Left kidney (tissue), 2 donors: Measurements from ENCODE around the gene SIGLEC10. TPM values are rescaled to one million over a fixed set of nuclear protein-coding genes. Genes with fewer than 3 reads are reported as not detected.
A peak's percentile ranks its signal among the peaks of the same experiment; 100 is the strongest.
"Not testable (repeated sequence)": the region's sequence is repeated elsewhere in the genome, so short reads cannot be mapped to it uniquely, and the experiment has no call there.

Experiments
- DNase-seq: peaks from one replicate; pipeline ENCODE4 v3.0.0-alpha.2; 2013
- polyA plus RNA-seq: library from polyadenylated mRNA; unstranded; fragments of 120-200 nt; gene quantifications from one replicate; pipeline ENCODE4 v1.2.1, GENCODE V29; 2013; ENCODE audit not compliant: insufficient read length

SIGLEC10 gene
- polyA plus RNA-seq, 1 donor, result 1.6 TPM

DNA sequence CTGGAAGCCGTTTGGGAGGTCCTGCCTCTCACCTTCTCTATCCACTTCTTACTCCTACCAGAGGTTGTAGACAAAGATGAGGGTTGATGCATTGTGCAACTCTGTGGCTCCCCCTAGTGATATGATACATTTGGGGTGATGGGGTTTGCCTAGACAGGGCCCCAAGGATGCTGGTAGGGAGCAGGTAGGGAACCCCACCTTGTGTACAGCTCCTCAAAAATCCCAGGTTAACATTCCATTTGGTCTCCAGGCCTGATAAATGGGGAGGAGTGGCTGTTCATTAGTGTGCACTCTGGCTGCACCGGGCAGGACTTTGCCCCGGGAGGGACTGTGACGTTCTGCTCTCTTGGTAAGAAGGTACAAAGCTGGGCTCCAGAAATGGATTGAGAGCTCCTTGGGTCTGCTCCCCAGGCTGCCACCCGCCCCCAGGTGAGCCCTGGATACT, 21.6 kb upstream of the SIGLEC10 start:
- DNase-seq, result no peak

DNA sequence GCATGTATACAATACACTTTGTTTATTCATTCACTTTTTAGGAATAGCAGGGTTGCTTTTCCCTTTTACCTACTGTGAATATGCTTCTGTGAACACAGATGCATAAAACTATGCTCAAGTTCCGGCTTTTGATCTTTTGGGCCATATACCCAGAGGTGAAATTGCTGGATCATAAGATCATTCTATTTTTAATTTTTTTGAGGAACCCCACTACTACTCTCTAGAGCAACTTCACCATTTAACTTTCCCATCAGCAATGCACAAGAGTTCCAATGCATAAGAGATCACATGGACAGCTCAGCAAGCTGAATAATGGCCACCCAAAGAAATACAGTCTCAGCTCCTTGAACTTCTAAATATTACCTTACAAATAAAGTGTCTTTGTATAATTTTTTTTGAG, 17.0 kb upstream of the SIGLEC10 start:
- no peak for DNase-seq

- no peak for DNase-seq
These were observed 15.6 kb upstream of the SIGLEC10 start for GRCh38 chr19:51433043-51433442.

DNA sequence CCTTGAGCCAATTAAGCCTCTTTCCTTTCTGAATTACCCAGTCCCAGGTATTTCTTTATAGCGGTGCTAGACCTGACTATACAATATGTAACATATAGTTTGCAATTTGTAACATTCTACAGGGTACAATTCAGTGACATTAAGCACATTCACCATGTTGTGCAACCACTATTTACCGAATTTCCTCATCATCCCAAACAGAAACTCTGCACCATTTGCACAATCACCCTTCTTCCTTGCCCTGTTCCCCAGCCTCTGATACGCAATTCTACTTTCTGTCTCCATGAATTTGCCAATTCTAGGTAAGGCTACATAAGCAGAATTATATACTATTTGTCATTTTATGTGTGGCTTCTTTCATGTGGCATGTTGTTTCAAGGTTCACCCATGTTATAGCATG, 13.7 kb upstream of the SIGLEC10 start:
- no peak for DNase-seq

DNA sequence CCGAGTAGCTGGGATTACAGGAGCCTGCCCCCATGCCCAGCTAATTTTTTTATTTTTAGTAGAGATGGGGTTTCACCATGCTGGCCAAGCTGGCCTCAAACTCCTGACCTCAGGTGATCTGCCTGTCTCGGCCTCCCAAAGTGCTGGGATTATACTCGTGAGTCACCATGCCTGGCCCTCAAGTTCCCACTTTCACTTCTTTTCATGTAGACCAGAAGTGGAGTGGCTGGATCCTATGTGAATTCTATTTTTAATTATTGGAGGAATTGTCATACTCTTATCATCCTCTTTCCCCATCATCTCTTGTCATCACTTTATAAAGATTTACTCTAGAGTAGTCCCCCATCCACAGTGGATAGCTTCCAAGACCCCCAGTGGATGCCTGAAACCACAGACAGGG, 12.8 kb upstream of the SIGLEC10 start:
- no peak for DNase-seq

- no peak for DNase-seq
These were observed 9.8 kb upstream of the SIGLEC10 start for GRCh38 chr19:51427201-51427600.

GRCh38 chr19:51422053-51422448, 4.6 kb upstream of the SIGLEC10 start:
- peak; percentile 84 for DNase-seq

- no peak for DNase-seq
These were observed 4.0 kb upstream of the SIGLEC10 start for GRCh38 chr19:51421229-51422052.

GRCh38 chr19:51420511-51420910, 3.1 kb upstream of the SIGLEC10 start:
- not testable (repeated sequence) for DNase-seq

DNA sequence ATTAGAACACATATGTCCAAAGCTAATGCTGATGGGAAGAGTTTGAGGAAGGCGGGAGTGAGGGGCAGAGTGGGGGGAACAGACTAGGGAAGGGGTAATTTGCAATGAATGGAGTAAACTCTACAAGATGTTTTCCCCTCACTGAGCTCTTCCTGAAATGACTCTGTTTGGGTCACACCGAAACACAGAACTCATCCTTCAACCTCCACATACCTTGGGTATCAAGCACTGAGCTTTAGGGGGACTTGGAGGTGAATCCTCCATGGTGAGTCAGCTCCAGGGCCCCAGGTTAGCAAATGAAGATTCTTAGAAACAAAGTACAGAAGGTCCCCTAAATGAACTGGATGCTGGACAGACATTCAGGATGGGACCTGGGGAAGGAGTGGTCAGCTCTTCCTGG, 1.3 kb upstream of the SIGLEC10 start:
- no peak for DNase-seq

DNA sequence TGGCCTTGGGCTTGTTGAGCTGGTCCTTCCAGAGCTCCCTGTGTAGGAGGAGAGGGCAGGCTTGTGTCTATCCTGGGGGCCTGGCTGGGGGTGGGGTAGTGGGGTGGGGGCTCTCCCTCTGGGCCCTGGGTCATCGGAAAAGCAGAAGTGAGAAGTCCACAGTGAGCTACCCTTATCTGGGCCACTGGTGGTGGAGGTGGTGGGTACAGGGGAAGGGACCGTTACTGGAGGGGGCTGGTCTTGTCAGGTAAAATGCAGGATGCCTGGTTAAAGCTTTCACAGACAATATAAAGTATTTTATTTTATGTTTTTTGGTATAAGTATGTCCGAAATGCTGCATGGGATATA, 342 bp upstream of the SIGLEC10 start:
- DNase-seq, result no peak

- not testable (repeated sequence) for DNase-seq
These were observed 1.0 kb downstream of the SIGLEC10 start for GRCh38 chr19:51416422-51416821.

DNA sequence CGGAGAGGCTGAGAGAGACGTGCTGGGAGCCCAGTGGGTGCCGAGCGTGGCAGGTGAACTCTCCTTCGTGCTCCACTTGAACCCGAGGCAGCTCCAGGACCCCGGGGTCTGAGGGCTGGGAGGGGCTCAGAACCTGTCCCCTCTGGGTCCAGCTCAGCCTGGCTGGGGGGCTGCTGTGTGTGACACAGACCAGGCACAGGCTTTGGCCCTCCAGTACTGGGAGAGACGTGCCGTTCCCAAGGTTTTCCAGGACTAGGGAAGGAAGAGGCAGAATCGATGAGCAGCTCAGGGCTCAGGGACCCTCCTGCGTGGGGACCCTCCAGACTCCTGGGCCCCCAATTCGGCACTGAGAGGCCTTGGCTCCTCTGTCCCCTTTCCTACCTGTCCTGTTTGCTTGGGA, 2.3 kb downstream of the SIGLEC10 start:
- DNase-seq, result no peak

DNA sequence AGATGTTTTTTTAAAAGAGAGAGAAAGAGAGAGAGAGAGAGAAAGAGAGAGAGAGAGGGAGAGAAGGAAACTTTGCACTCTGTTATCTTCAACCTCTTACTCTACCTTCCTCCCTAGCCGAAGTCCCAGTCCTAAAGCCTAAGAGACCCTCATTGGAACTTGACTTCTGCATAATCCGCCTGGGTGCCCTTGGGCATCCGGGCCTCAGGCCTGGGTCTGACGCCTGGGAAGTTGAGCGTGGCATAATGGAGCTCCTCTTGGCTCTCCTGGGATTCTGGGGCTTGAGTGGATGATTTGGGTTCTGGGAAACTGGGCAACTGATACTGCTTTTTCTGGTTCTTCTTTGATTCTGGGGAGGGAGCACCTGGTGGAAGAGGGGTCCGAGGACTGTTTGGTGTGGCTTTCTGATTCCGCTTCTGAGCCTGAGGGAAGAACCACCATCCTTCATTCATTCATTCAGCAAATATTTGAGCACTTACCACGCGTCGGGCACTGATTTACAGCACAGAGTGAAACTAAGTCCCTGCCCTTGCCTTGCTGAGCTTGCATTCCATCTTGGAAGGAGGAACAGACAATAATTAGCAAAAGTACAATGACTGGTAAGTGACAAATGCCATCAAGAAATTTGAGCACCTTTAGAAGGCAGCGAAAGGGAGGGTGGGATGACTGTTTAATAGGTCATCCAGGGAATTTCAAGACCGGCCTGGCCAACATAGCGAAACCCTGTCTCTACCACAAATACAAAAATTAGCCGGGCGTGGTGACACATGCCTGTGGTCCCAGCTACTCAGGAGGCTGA, 6.3 kb downstream of the SIGLEC10 start:
- DNase-seq, result no peak

DNA sequence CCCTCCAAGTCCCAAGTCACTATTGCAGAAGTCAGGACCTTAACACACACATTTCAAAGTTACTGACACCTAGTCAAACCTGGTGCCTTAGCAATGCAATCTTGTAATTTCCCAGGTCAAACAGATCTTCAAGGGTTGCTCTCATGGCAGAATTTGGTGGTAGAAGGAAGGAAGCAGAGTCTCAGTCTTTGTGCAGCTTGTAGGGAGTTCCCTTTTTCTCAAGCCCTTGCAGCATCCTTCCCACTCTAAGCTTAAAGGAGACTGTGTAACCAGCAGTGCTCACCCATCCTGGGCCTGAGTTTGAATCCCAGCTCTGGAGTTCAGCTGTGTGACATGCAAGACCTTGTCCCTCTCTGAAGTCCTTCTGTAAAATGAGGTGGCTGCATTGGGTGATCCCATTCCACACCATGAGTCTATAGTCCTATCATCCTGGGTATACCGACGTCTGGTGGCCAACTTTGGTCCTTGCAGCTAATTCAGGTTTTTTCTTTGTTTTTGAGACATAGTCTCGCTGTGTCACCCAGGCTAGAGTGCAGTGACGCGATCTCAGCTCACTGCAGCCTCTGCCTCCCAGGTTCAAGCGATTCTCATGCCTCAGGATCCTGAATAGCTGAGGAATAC, 9.8 kb downstream of the SIGLEC10 start:
- DNase-seq, result no peak

DNA sequence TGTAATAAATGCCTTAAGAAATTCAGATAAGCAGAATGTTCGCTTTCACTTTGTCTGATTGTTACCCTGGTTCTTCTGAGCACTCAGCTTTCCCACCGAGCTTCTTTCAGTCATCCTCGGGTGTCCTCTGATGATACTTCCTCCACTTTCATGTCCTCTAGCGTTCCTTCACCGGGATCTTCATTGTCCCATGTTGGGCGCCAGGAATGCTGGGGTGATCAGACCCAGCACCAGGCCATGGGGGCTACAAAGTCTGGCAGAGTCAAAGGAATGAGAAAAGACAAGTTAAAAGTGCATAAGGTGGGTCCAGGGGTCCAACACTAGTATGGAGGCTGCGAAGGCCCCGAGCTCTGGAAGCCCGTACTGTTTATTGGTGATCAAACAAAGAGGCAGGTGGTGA, 15.3 kb downstream of the SIGLEC10 start:
- no peak for DNase-seq

- DNase-seq, result not testable (repeated sequence)
These were observed 17.5 kb downstream of the SIGLEC10 start for GRCh38 chr19:51399936-51400335.

GRCh38 chr19:51399231-51399630, 18.2 kb downstream of the SIGLEC10 start:
- no peak for DNase-seq

- no peak for DNase-seq
These were observed 19.2 kb downstream of the SIGLEC10 start for GRCh38 chr19:51398096-51398704.

DNA sequence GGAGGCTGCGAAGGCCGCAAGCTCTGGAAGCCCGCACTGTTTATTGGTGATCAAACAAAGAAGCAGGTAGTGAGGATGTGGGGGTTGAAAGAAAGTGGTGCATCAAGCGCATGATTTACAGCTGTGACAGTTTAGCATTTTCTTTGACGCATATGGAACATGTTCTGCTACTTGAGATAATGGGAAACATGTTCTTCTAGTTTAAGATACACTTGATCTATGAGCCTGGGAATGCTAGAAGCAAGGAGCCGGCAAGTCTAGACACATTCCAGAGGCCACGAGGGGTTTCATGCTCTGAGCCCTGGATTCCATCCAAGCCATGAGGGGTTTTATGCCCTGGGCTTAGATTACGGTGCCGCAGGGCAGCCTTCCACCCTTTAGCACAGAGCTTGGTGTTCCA, 20.0 kb downstream of the SIGLEC10 start:
- DNase-seq, result not testable (repeated sequence)

GRCh38 chr19:51396175-51396574, 21.3 kb downstream of the SIGLEC10 start:
- no peak for DNase-seq

DNA sequence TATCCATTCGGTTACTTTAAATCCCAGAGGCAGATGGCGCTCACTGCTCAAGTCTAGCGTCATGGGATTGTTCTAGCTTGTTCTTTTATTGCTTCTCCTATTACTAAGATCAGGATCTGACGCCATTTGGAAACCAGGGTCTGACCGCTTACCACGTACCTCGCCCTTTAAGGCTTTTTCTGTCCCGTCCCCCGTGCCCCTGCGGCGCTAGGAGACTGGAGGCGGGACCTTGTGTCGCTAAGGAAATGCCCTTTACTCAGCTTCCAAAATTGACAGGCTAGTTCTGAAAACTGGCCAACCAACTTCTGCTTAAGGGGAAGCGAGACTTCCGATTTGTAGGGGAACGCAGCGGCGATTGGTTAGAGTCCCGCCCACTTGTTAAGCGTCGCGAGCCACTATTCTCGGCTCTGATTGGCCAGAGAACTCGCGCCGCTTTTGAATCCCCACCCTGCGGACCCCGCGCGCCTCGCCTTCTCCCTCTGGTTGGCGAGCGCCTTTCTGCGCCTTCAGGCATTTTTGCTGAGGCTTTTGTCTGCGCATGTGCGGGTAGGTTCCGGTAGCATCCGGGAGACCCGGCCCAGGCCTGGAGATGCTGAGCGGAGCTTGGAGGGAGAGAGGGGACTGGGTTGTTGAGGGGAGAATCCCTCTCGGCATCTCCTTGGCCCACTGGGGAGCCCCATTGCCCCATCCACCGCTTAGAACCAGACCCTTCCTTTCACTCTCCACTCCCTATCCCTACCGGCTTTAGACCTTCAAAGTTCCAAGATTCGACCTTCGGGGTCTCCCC, 23.2 kb downstream of the SIGLEC10 start:
- peak; percentile 98 for DNase-seq
